ENCODE measurements around the gene BPIFB3. TPM values are rescaled to one million over a fixed set of nuclear protein-coding genes. Genes with fewer than 3 reads are reported as not detected.

The BPIFB3 gene
- total and polyA plus RNA-seq, 9 donors: 0.15 TPM; not detected in 8

DNA sequence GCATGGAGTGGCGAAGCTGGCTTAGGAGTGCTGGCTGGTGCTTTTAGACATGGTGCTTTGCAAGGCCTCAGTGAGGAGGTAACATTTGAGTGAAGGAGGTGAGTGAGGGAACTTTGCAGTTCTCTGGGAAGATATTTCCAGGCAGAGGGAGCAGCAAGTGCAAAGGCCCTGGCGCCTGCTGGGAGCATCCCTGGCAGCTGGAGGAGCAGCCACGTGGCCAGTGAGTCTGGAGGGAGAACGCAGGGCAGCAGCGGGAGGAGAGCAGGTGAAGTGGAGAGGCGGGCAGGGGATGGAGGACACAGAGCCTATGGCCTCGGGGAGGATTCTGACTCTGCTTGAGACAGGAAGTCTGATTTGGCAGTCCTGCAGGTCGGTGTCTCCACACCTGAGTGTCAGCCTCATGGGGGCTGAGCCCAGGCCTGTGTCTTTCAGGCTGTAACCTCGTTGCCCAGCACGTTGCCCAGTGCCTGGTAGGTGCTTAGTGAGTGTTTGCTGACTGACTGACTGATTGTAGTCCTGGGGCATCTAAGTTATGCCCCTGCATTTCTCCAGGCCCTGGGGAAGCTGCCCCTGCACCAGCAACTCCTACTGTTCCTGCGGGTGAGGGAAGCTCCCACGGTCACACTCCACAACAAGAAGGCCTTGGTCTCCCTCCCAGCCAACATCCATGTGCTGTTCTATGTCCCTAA lies 14.7 kb downstream of the BPIFB3 start:
- Histone ChIP-seq H3K27me3 (no peaks in the 10 kb centered on the region), H3K4me3 (no peak overlapping the region), H3K4me1 (ENCODE audit: insufficient read depth) (no peaks in the 10 kb centered on the region), H3K36me3 (no peaks in the 10 kb centered on the region), H3K27ac (no peak overlapping the region), H3K9me3 (no peaks in the 10 kb centered on the region)
- DNase-seq: no peak
- intact Hi-C loops (cut with DNase I): loop anchor here in 1 of 4 donors (10.0 kb wide), 1 partner anchor 64 kb away; the partner anchor contains the start of genes BPIFB2 and SUN5
- 68 to 70% (median 69%) methylated on average over 12 of the region's 12 CpGs for WGBS, 3 donors
- TF ChIP-seq, protein P1, sequence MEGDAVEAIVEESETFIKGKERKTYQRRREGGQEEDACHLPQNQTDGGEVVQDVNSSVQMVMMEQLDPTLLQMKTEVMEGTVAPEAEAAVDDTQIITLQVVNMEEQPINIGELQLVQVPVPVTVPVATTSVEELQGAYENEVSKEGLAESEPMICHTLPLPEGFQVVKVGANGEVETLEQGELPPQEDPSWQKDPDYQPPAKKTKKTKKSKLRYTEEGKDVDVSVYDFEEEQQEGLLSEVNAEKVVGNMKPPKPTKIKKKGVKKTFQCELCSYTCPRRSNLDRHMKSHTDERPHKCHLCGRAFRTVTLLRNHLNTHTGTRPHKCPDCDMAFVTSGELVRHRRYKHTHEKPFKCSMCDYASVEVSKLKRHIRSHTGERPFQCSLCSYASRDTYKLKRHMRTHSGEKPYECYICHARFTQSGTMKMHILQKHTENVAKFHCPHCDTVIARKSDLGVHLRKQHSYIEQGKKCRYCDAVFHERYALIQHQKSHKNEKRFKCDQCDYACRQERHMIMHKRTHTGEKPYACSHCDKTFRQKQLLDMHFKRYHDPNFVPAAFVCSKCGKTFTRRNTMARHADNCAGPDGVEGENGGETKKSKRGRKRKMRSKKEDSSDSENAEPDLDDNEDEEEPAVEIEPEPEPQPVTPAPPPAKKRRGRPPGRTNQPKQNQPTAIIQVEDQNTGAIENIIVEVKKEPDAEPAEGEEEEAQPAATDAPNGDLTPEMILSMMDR (IDR thresholded peaks at IDR 0.05): no peak
- TF ChIP-seq EP300 (IDR thresholded peaks at IDR 0.05) (no peak), POLR2A (IDR thresholded peaks at IDR 0.05) (no peak)

DNA sequence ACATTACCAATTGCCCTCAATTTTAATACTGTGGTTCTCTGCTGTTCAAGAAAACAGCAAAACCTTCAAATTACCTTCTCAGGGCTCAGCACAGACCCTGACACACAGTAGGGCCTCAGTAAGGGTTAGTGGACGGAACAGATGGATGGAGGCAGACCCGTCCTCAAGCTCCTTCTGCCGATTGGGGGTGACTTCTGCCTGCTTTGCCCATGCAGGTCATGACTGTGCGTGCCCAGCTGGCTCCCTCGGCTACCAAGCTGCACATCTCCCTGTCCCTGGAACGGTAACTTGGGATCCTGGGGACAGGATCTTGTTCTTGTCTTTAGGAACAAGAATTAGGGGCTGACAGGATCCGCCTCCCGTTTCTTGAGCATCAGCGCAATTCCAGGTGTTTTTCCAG lies 16.0 kb downstream of the BPIFB3 start:
- H3K9me3 ChIP-seq: no peaks in the 10 kb centered on the region
- no peak overlapping the region for H3K27ac ChIP-seq
- H3K4me1 ChIP-seq (ENCODE audit: insufficient read depth): no peaks in the 10 kb centered on the region
- intact Hi-C loops (cut with DNase I): loop anchor here in 1 of 4 donors (10.0 kb wide), 1 partner anchor 65 kb away; the partner anchor contains the start of genes BPIFB2 and SUN5
- no peaks in the 10 kb centered on the region for H3K27me3 ChIP-seq
- DNase-seq: no peak
- 71 to 76% (median 75%) methylated on average over 9 of the region's 9 CpGs for WGBS, 3 donors
- no peaks in the 10 kb centered on the region for H3K36me3 ChIP-seq
- TF ChIP-seq POLR2A (IDR thresholded peaks at IDR 0.05): no peak
- TF ChIP-seq EP300 (IDR thresholded peaks at IDR 0.05): no peak
- TF ChIP-seq, protein P1 (IDR thresholded peaks at IDR 0.05): no peak
- H3K4me3 ChIP-seq: no peak overlapping the region

DNA sequence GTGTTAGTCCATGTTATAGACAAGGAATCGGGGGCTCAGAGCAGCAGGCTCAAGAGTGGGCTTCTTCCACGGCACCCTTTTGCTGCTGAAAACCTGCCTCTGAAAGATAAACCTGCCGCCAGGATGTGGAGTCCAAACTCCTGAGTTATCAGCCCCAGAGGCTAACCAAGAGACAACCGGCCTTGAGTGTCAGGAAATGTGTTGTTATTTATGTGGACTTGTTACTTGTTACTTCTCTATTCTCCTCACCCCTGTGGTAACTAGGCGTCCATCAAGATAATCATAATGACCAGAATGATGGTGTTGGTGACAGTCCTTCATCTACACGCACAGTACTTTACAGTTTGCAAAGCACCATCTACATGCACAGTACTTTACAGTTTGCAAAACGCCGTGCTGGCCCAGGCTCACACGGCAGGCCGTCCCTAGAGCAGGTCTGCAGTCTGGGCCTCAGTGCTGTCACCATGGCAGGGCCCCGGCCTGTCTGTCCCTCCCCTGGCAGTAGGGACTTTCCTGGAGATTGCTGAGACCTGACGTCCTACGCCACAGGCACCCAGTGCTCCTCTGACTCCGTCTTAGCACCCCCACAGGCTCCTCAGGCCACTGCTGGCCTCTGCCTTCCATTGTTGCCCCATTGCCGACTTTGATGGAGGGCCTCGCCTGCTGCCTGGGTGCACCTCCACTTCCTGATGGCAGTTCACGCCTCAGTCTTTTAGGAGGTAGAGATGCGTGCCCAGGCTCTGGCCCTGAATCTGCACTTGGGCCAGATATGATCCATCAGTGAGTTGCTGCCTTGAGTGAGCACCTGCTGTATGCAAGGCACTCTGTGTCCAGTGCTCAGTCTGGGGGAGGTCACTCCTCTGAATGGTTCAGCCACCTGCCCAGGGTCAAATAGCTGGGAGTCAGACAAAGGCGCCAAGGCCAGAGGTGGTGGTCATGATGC lies 16.7 kb downstream of the BPIFB3 start:
- no peaks in the 10 kb centered on the region for H3K4me1 ChIP-seq (ENCODE audit: insufficient read depth)
- no peaks in the 10 kb centered on the region for H3K27me3 ChIP-seq
- H3K4me3 ChIP-seq: no peak overlapping the region
- no peak overlapping the region for H3K27ac ChIP-seq
- H3K9me3 ChIP-seq: no peaks in the 10 kb centered on the region
- whole genome bisulfite sequencing, 3 donors: 61 to 76% (median 65%) methylated on average over 19 of the region's 19 CpGs
- no peak for DNase-seq
- intact Hi-C loops (cut with DNase I): no loop called here
- no peaks in the 10 kb centered on the region for H3K36me3 ChIP-seq
- TF ChIP-seq POLR2A (IDR thresholded peaks at IDR 0.05): no peak
- TF ChIP-seq, protein P1 (IDR thresholded peaks at IDR 0.05): no peak
- no peak for TF ChIP-seq EP300 (IDR thresholded peaks at IDR 0.05)

DNA sequence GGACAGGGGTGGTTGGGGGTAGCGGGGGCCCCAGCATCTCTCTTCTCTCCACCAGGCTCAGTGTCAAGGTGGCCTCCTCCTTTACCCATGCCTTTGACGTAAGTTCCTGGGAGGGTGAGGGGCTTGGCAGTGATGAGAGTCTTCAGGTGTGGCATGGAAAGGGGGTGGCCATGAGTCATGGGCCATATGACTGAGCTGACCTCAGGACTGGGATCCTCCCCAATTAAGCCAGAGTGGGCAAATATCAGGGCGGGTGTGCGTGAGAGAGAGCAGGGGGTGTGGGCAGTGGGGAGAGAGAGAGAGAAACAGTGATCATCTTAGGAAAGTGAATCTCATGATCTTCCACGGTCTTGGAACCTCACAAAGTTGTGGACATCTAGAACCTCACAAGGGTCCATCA lies 17.5 kb downstream of the BPIFB3 start:
- Histone ChIP-seq H3K36me3 (no peaks in the 10 kb centered on the region), H3K4me3 (no peak overlapping the region), H3K4me1 (ENCODE audit: insufficient read depth) (no peaks in the 10 kb centered on the region), H3K27me3 (no peaks in the 10 kb centered on the region), H3K9me3 (no peaks in the 10 kb centered on the region), H3K27ac (no peak overlapping the region)
- TF ChIP-seq EP300 (IDR thresholded peaks at IDR 0.05) (no peak), POLR2A (IDR thresholded peaks at IDR 0.05) (no peak)
- TF ChIP-seq, protein P1 (IDR thresholded peaks at IDR 0.05): no peak
- intact Hi-C loops (cut with DNase I): no loop called here
- DNase-seq: no peak
- WGBS, 3 donors: 49 to 76% (median 67%) methylated on average over 5 of the region's 5 CpGs
